HCT116 (cell line): ENCODE results near the gene RNF182. TPM values are rescaled to one million over a fixed set of nuclear protein-coding genes. Genes with fewer than 3 reads are reported as not detected.

Source experiments
- ATAC-seq: fragments of 200-7000 bp; cut with Tn5 transposase; 2 replicates; pipeline ENCODE4 v1.9.1; 2020; ENCODE audit warnings: mild to moderate bottlenecking, moderate library complexity
- BruUV-seq: library from RNA; stranded (reverse); fragments of 400-500 nt; replicated peaks from 2 replicates; lab custom pipeline; 2021; lab: Mats Ljungman, UMichigan
- CTCF ChIA-PET: fragments of 300-600 bp; sonication (Branson Sonifier 250); formaldehyde crosslinking; loops from one replicate; lab custom pipeline; 2021; ENCODE audit warnings: antibody characterized with exemption; lab: Charles Lee
- POLR2A ChIA-PET: fragments of 300-600, 350-600 bp; sonication (Branson Sonifier 250); formaldehyde crosslinking; loops from one replicate; lab custom pipeline; 2021; ENCODE audit warnings: antibody characterized with exemption; lab: Charles Lee
- RAD21 ChIA-PET, 2 experiments: fragments of 300-600 bp; sonication (Branson Sonifier 250); formaldehyde crosslinking; loops; one replicate each; lab custom pipeline; 2023; ENCODE audit warnings: low total read pairs in 2 of 2; ENCODE audit not compliant: uncharacterized antibody in 2 of 2, unreplicated experiment in 2 of 2, low non-redundant PET in 1 of 2; lab: Charles Lee
- DNase-seq: peaks from one replicate; pipeline ENCODE4 v3.0.0-alpha.2; 2010; ENCODE audit warnings: low read depth, low spot score
- H2AFZ ChIP-seq: fragments of 200-600 bp; shearing (Covaris generic), sonication (generic); 2 replicates; pipeline ENCODE4 v1.6.1; 2017; ENCODE audit warnings: low read depth, mixed run types, mixed read lengths, antibody characterized with exemption, low read length; ENCODE audit not compliant: poor library complexity, severe bottlenecking
- H3K27ac ChIP-seq: 2 replicates; pipeline ENCODE4 v1.5.1; 2012; ENCODE audit warnings: low read depth, low read length
- H3K27me3 ChIP-seq: fragments of 200-600 bp; sonication (generic); 2 replicates; pipeline ENCODE4 v1.6.1; 2016; ENCODE audit warnings: mixed run types, low read length, mixed read lengths; ENCODE audit not compliant: insufficient read depth
- H3K36me3 ChIP-seq, 2 experiments: fragments of 200-500 bp in 1 of 2; fragments of 200-600 bp in 1 of 2; sonication (Bioruptor generic) in 1 of 2; sonication (generic) in 1 of 2; 2 replicates each; pipeline versions ENCODE4 v1.5.1 to v1.6.1; 2014 to 2016; ENCODE audit warnings: low read length in 2 of 2, inconsistent platforms in 1 of 2, mixed read lengths in 1 of 2, mixed run types in 1 of 2; ENCODE audit not compliant: insufficient read depth in 2 of 2, control insufficient read depth in 1 of 2
- H3K4me1 ChIP-seq, 2 experiments: fragments of 200-600 bp in 1 of 2; sonication (generic) in 1 of 2; 2 replicates each; pipeline versions ENCODE4 v1.5.1 to v1.6.1; 2012 to 2017; ENCODE audit warnings: low read length in 2 of 2, inconsistent platforms in 1 of 2, mild to moderate bottlenecking in 1 of 2, mixed read lengths in 1 of 2, mixed run types in 1 of 2, moderate library complexity in 1 of 2; ENCODE audit not compliant: insufficient read depth in 2 of 2, control insufficient read depth in 1 of 2
- H3K4me2 ChIP-seq: fragments of 200-600 bp; sonication (generic); 2 replicates; pipeline ENCODE4 v1.6.1; 2017; ENCODE audit warnings: mixed run types, low read length, mixed read lengths
- H3K4me3 ChIP-seq, 2 experiments: fragments of 200-600 bp in 1 of 2; sonication (generic) in 1 of 2; replicated peaks in 1 of 2; 2 replicates each; pipeline ENCODE4 v1.5.1; 2011 to 2016; ENCODE audit warnings: low read length in 2 of 2, control low read depth in 1 of 2, low read depth in 1 of 2, mild to moderate bottlenecking in 1 of 2, mixed read lengths in 1 of 2, mixed run types in 1 of 2
- H3K79me2 ChIP-seq: fragments of 200-600 bp; sonication (generic); 2 replicates; pipeline ENCODE4 v1.6.1; 2017; ENCODE audit warnings: mild to moderate bottlenecking, mixed run types, low read length, moderate library complexity, mixed read lengths; ENCODE audit not compliant: insufficient read depth
- H3K9ac ChIP-seq: fragments of 200-600 bp; sonication (generic); 2 replicates; pipeline ENCODE4 v1.6.1; 2016; ENCODE audit warnings: low read length, mixed read lengths
- H3K9me2 ChIP-seq: fragments of 200-600 bp; sonication (generic), shearing (Covaris generic); 2 replicates; pipeline ENCODE4 v1.6.1; 2017; ENCODE audit warnings: mixed run types, mild to moderate bottlenecking, moderate library complexity; ENCODE audit not compliant: insufficient read depth
- H3K9me3 ChIP-seq, 2 experiments: fragments of 200-500 bp in 1 of 2; fragments of 200-600 bp in 1 of 2; sonication (Bioruptor generic) in 1 of 2; sonication (generic) in 1 of 2; 2 replicates each; pipeline ENCODE4 v1.6.1; 2014 to 2017; ENCODE audit warnings: low read length in 2 of 2, mixed read lengths in 2 of 2, inconsistent platforms in 1 of 2, low read depth in 1 of 2, mild to moderate bottlenecking in 1 of 2, mixed run types in 1 of 2, moderate library complexity in 1 of 2; ENCODE audit not compliant: control insufficient read depth in 1 of 2, insufficient read depth in 1 of 2
- H4K20me1 ChIP-seq: fragments of 200-600 bp; sonication (generic), shearing (Covaris generic); 2 replicates; pipeline ENCODE4 v1.6.1; 2017; ENCODE audit warnings: mixed run types, mild to moderate bottlenecking, moderate library complexity; ENCODE audit not compliant: insufficient read depth
- CEBPB ChIP-seq: IDR thresholded peaks from 2 replicates; pipeline ENCODE4 v1.6.1; 2012; ENCODE audit warnings: low read depth
- ELF1 ChIP-seq: IDR thresholded peaks from 2 replicates; pipeline ENCODE4 v1.6.1; 2012; ENCODE audit warnings: low read depth, borderline replicate concordance
- EZH2phosphoT487 ChIP-seq: fragments of 200-600 bp; IDR thresholded peaks from 2 replicates; pipeline ENCODE4 v1.6.1; 2018; ENCODE audit warnings: antibody characterized with exemption, borderline replicate concordance
- FOSL1 ChIP-seq: IDR thresholded peaks from 2 replicates; pipeline ENCODE4 v1.6.1; 2012; ENCODE audit warnings: low read depth
- JUND ChIP-seq: IDR thresholded peaks from 2 replicates; pipeline ENCODE4 v1.6.1; 2012
- POLR2A ChIP-seq: IDR thresholded peaks from 2 replicates; pipeline ENCODE4 v1.7.0; 2011; ENCODE audit warnings: borderline replicate concordance; ENCODE audit not compliant: insufficient read depth, insufficient read length; ENCODE audit errors: extremely low read depth
- SIN3A ChIP-seq: IDR thresholded peaks from 2 replicates; pipeline ENCODE4 v1.6.1; 2012; ENCODE audit warnings: low read depth
- SRF ChIP-seq: IDR thresholded peaks from 2 replicates; pipeline ENCODE4 v1.6.1; 2012; ENCODE audit warnings: low read depth
- TCF7L2 ChIP-seq: IDR thresholded peaks from 2 replicates; pipeline ENCODE4 v1.7.0; 2011; ENCODE audit warnings: borderline replicate concordance, inconsistent platforms; ENCODE audit not compliant: insufficient read depth, insufficient read length; ENCODE audit errors: extremely low read depth
- YY1 ChIP-seq: IDR thresholded peaks from 2 replicates; pipeline ENCODE4 v1.6.1; 2011; ENCODE audit warnings: low read length, low read depth, moderate library complexity, mild to moderate bottlenecking; ENCODE audit not compliant: insufficient replicate concordance; ENCODE audit errors: extremely low read depth
- intact Hi-C: fragments of 100-400 bp; cut with micrococcal nuclease; formaldehyde crosslinking; loops from 2 replicates; pipeline ENCODE4 v1.10.0; 2022
- total RNA-seq: library from RNA; stranded (reverse); gene quantifications from one replicate; pipeline ENCODE4 v1.2.1, GENCODE V29; 2021; ENCODE audit not compliant: unreplicated experiment
- TF ChIP-seq, protein P1 (sequence below): IDR thresholded peaks from 2 replicates; pipeline ENCODE4 v1.6.1; 2011; ENCODE audit warnings: mild to moderate bottlenecking, low read length, moderate library complexity; ENCODE audit not compliant: insufficient replicate concordance; ENCODE audit errors: extremely low read depth
- TF ChIP-seq, protein P2 (sequence below): IDR thresholded peaks from 2 replicates; pipeline ENCODE4 v1.6.1; 2012; ENCODE audit warnings: low read depth
- TF ChIP-seq, protein P3 (sequence below), 3 experiments: fragments of 200-600 bp in 1 of 3; sonication (generic) in 1 of 3; IDR thresholded peaks in 2 of 3; conservative IDR thresholded peaks in 1 of 3; 2 replicates each; pipeline ENCODE4 v1.5.1; 2012 to 2017; ENCODE audit warnings: low read depth in 2 of 3, low read length in 2 of 3, antibody characterized with exemption in 1 of 3, borderline replicate concordance in 1 of 3, control low read depth in 1 of 3, mild to moderate bottlenecking in 1 of 3, mixed read lengths in 1 of 3, mixed run types in 1 of 3, moderate library complexity in 1 of 3; ENCODE audit not compliant: insufficient read depth in 1 of 3

Gene RNF182
- total RNA-seq, 1 experiment from 2014 or later: 6.5 TPM

DNA sequence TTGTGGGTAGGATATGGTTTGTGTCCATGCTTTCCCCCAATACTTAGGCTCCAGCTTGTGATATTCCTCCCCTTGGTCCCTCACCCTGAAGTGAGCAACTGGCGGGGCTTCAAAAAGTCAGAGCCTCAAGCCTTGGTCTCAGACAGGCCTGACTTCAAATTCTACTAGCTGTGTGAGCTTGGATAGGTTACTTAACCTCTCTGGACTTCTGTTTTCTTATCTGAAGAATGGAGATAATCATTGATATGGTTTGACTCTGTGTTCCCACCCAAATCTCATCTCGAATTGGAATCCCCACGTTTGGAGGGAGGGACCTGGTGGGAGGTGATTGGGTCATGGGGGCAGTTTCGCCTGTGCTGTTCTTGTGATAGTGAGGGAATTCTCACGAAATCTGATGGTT, 97.9 kb downstream of the RNF182 start:
- ChIA-PET POLR2A (no interaction called here), CTCF (no interaction called here), RAD21 (no interaction called here)
- Histone ChIP-seq H3K4me2 (no peak overlapping the region), H3K27me3 (no peaks in the 10 kb centered on the region), H3K79me2 (no peaks in the 10 kb centered on the region), H3K27ac (no peak overlapping the region), H2AFZ (no peak overlapping the region), H3K9ac (no peak overlapping the region), H3K4me3 (no peak overlapping the region), H3K4me1 (no peaks in the 10 kb centered on the region), H3K9me3 (no peaks in the 10 kb centered on the region), H3K9me2 (no peaks in the 10 kb centered on the region), H3K36me3 (no peaks in the 10 kb centered on the region), H4K20me1 (no peaks in the 10 kb centered on the region)
- no TSS peak for BruUV-seq
- no peak for TF ChIP-seq FOSL1
- TF ChIP-seq SIN3A: no peak
- TF ChIP-seq, protein P1, sequence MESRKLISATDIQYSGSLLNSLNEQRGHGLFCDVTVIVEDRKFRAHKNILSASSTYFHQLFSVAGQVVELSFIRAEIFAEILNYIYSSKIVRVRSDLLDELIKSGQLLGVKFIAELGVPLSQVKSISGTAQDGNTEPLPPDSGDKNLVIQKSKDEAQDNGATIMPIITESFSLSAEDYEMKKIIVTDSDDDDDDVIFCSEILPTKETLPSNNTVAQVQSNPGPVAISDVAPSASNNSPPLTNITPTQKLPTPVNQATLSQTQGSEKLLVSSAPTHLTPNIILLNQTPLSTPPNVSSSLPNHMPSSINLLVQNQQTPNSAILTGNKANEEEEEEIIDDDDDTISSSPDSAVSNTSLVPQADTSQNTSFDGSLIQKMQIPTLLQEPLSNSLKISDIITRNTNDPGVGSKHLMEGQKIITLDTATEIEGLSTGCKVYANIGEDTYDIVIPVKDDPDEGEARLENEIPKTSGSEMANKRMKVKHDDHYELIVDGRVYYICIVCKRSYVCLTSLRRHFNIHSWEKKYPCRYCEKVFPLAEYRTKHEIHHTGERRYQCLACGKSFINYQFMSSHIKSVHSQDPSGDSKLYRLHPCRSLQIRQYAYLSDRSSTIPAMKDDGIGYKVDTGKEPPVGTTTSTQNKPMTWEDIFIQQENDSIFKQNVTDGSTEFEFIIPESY: no peak
- ATAC-seq: no peak
- DNase-seq: no peak
- intact Hi-C loops: no loop called here

DNA sequence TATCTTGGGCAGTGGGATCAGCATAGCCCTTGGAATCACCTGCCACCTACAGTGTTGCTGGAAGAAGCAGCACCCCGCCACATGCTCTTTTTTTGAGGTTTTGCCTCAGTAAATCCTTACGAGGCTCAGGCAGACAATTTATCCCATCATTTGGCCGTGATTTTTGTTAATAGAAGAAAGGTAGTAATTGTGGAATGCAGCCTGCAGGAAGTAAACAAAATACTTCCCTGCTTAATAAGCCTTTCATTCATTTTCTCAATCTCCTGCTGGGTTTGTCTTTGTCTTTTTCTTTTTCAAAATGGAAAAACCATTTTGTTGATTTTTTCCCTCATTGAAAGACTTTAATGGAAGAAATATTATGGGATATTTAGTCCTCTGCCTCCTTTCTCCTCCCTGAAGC, 99.1 kb downstream of the RNF182 start:
- TF ChIP-seq CEBPB (no peak), YY1 (no peak), SRF (no peak), TCF7L2 (no peak), FOSL1 (no peak), SIN3A (no peak), EZH2phosphoT487 (no peak), JUND (no peak), ELF1 (no peak), POLR2A (no peak)
- TF ChIP-seq, protein P2, sequence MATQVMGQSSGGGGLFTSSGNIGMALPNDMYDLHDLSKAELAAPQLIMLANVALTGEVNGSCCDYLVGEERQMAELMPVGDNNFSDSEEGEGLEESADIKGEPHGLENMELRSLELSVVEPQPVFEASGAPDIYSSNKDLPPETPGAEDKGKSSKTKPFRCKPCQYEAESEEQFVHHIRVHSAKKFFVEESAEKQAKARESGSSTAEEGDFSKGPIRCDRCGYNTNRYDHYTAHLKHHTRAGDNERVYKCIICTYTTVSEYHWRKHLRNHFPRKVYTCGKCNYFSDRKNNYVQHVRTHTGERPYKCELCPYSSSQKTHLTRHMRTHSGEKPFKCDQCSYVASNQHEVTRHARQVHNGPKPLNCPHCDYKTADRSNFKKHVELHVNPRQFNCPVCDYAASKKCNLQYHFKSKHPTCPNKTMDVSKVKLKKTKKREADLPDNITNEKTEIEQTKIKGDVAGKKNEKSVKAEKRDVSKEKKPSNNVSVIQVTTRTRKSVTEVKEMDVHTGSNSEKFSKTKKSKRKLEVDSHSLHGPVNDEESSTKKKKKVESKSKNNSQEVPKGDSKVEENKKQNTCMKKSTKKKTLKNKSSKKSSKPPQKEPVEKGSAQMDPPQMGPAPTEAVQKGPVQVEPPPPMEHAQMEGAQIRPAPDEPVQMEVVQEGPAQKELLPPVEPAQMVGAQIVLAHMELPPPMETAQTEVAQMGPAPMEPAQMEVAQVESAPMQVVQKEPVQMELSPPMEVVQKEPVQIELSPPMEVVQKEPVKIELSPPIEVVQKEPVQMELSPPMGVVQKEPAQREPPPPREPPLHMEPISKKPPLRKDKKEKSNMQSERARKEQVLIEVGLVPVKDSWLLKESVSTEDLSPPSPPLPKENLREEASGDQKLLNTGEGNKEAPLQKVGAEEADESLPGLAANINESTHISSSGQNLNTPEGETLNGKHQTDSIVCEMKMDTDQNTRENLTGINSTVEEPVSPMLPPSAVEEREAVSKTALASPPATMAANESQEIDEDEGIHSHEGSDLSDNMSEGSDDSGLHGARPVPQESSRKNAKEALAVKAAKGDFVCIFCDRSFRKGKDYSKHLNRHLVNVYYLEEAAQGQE: no peak
- TF ChIP-seq, protein P3, sequence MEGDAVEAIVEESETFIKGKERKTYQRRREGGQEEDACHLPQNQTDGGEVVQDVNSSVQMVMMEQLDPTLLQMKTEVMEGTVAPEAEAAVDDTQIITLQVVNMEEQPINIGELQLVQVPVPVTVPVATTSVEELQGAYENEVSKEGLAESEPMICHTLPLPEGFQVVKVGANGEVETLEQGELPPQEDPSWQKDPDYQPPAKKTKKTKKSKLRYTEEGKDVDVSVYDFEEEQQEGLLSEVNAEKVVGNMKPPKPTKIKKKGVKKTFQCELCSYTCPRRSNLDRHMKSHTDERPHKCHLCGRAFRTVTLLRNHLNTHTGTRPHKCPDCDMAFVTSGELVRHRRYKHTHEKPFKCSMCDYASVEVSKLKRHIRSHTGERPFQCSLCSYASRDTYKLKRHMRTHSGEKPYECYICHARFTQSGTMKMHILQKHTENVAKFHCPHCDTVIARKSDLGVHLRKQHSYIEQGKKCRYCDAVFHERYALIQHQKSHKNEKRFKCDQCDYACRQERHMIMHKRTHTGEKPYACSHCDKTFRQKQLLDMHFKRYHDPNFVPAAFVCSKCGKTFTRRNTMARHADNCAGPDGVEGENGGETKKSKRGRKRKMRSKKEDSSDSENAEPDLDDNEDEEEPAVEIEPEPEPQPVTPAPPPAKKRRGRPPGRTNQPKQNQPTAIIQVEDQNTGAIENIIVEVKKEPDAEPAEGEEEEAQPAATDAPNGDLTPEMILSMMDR (IDR thresholded peaks at IDR 0.05 in 2 of 3, conservative IDR thresholded peaks at IDR 0.05 in 1 of 3; ENCODE audit: borderline replicate concordance in 1 of 3, insufficient read depth in 1 of 3, low read depth in 2 of 3, low read length in 2 of 3): no peak
- no peak overlapping the region for H3K4me2 ChIP-seq
- intact Hi-C loops: no loop called here
- H3K27me3 ChIP-seq: no peaks in the 10 kb centered on the region
- no peak overlapping the region for H3K27ac ChIP-seq
- H3K4me1 ChIP-seq: no peaks in the 10 kb centered on the region
- no peak overlapping the region for H3K9ac ChIP-seq
- no peak overlapping the region for H2AFZ ChIP-seq
- no peak overlapping the region for H3K4me3 ChIP-seq
- H3K9me3 ChIP-seq: no peaks in the 10 kb centered on the region
- BruUV-seq: no TSS peak
- RAD21 ChIA-PET: no interaction called here
- CTCF ChIA-PET: no interaction called here
- no peak for ATAC-seq
- H3K36me3 ChIP-seq: no peaks in the 10 kb centered on the region
- POLR2A ChIA-PET: no interaction called here
- no peak for DNase-seq
- no peaks in the 10 kb centered on the region for H3K79me2 ChIP-seq
- H4K20me1 ChIP-seq: no peaks in the 10 kb centered on the region
- no peaks in the 10 kb centered on the region for H3K9me2 ChIP-seq
